ENCODE results near the gene ROCK2. TPM values are rescaled to one million over a fixed set of nuclear protein-coding genes. Genes with fewer than 3 reads are reported as not detected.

The ROCK2 gene
- polyA plus RNA-seq, 1 of the 3 experiments (the other 2 are of a cell fraction) = 4.2 TPM

DNA sequence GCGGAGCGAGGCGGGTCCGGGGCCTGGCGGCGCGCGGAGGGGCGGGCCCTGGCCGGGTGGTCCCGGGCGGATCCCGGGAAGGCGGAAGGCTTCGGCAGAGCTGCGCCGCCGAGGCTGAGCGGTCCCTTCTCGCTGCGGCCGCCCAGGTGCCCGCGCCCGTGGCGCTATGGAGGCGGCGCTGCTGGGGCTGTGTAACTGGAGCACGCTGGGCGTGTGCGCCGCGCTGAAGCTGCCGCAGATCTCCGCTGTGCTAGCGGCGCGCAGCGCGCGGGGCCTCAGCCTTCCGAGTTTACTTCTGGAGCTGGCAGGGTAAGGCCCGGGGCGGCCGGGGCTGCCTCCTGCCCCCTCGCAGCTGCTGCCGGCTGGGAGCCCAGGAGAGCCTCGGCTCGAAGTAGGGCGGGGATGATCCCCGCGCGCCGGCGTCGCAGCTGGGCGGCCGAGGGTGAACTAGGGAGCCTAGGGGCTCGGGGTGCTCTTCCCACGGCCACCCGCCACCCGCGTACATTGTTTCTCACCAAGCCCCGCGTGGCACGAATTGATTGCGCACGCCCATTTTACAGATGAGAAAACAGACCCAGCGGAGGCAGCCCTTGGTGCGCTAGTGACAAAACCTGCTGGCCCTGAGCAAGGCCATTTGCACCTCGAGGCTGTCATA lies 188.9 kb downstream of the ROCK2 start, which contains the start of gene SLC66A3:
TSS of gene SLC66A3 (plus strand) at position 87 of the 655 bp plus-strand sequence. CDS start at position 167, 80 bp downstream.
- POLR2A ChIA-PET = interaction anchor here (0.6 kb wide), 3 partner anchors 76 to 306 kb away, joined by 3 to 5 read pairs (median 4); no protein-coding TSS in a partner anchor
- H3K4me1 ChIP-seq (ENCODE audit: control insufficient read depth in 1 of 2, insufficient read depth in 2 of 2, low read depth in 1 of 2, low read length in 1 of 2) = peaks cover 0 to 19% of the 10 kb centered on the region in 2 experiments; a peak in 1 of 4 replicates
- H3K4me2 ChIP-seq = peak within 1 kb of the TSS; percentile 92
- H3K9me3 ChIP-seq = no peaks in the 10 kb centered on the region
- no peaks in the 10 kb centered on the region for H3K27me3 ChIP-seq (ENCODE audit: insufficient read depth)
- H3K4me3 ChIP-seq (ENCODE audit: low read depth in 2 of 2, low read length in 1 of 2) = peak within 1 kb of the TSS; percentile 70 to 84
- peak within 1 kb of the TSS; percentile 88 for H3K9ac ChIP-seq
- WGBS (ENCODE audit: low lambda C conversion rate) = 2% methylated on average over 49 of the region's 71 CpGs
- H4K20me1 ChIP-seq (ENCODE audit: insufficient read depth) = no peaks in the 10 kb centered on the region
- peaks cover 0 to 3% of the 10 kb centered on the region in 2 experiments for H3K36me3 ChIP-seq (replicated peaks in 1 of 2; ENCODE audit: control insufficient read depth in 1 of 2, insufficient read depth in 2 of 2, low read length in 1 of 2)
- CTCF ChIA-PET = interaction anchor here (0.8 to 5.6 kb wide), 8 partner anchors 8 to 427 kb away, joined by 3 to 41 read pairs (median 4); a partner anchor contains a TSS
- H2AFZ ChIP-seq (ENCODE audit: low read depth) = peak within 1 kb of the TSS; percentile 100
- H3K9me2 ChIP-seq = no peaks in the 10 kb centered on the region
- H3K27ac ChIP-seq (ENCODE audit: low read depth in 2 of 2, low read length in 1 of 2) = peak within 1 kb of the TSS; percentile 74 to 82
- DNase-seq = no peak
- H3K79me2 ChIP-seq (ENCODE audit: insufficient read depth) = peaks cover 14% of the 10 kb centered on the region; the same call in 1 of the 2 replicates
- peaks cover 11% of the 10 kb centered on the region for H3F3A ChIP-seq (replicated peaks; ENCODE audit: insufficient read depth)
- TF ChIP-seq, protein P1, sequence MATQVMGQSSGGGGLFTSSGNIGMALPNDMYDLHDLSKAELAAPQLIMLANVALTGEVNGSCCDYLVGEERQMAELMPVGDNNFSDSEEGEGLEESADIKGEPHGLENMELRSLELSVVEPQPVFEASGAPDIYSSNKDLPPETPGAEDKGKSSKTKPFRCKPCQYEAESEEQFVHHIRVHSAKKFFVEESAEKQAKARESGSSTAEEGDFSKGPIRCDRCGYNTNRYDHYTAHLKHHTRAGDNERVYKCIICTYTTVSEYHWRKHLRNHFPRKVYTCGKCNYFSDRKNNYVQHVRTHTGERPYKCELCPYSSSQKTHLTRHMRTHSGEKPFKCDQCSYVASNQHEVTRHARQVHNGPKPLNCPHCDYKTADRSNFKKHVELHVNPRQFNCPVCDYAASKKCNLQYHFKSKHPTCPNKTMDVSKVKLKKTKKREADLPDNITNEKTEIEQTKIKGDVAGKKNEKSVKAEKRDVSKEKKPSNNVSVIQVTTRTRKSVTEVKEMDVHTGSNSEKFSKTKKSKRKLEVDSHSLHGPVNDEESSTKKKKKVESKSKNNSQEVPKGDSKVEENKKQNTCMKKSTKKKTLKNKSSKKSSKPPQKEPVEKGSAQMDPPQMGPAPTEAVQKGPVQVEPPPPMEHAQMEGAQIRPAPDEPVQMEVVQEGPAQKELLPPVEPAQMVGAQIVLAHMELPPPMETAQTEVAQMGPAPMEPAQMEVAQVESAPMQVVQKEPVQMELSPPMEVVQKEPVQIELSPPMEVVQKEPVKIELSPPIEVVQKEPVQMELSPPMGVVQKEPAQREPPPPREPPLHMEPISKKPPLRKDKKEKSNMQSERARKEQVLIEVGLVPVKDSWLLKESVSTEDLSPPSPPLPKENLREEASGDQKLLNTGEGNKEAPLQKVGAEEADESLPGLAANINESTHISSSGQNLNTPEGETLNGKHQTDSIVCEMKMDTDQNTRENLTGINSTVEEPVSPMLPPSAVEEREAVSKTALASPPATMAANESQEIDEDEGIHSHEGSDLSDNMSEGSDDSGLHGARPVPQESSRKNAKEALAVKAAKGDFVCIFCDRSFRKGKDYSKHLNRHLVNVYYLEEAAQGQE (IDR thresholded peaks at IDR 0.05; ENCODE audit: low read depth, low read length) = no peak
- no peak; a peak in 1 of 4 replicates for TF ChIP-seq EP300 (IDR thresholded peaks at IDR 0.05; ENCODE audit: borderline replicate concordance in 1 of 2, low read depth in 1 of 2, low read length in 1 of 2)
- TF ChIP-seq NFIC (IDR thresholded peaks at IDR 0.05; ENCODE audit: borderline replicate concordance) = 0 out of 2 replicates have a peak, but pooled peaks have one; percentile 16
- peak; percentile 83; the same call in 1 of the 2 replicates for TF ChIP-seq POLR2AphosphoS5 (IDR thresholded peaks at IDR 0.05; ENCODE audit: low read depth, low read length)
- TF ChIP-seq ELF1 (IDR thresholded peaks at IDR 0.05) = peak; percentile 70; the same call in 1 of the 2 replicates
- TF ChIP-seq, protein P2, sequence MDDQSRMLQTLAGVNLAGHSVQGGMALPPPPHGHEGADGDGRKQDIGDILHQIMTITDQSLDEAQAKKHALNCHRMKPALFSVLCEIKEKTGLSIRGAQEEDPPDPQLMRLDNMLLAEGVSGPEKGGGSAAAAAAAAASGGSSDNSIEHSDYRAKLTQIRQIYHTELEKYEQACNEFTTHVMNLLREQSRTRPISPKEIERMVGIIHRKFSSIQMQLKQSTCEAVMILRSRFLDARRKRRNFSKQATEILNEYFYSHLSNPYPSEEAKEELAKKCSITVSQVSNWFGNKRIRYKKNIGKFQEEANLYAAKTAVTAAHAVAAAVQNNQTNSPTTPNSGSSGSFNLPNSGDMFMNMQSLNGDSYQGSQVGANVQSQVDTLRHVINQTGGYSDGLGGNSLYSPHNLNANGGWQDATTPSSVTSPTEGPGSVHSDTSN (IDR thresholded peaks at IDR 0.05) = no peak
- no peak for TF ChIP-seq GATA2 (CRISPR knock-in tag; IDR thresholded peaks at IDR 0.05)
- TF ChIP-seq, protein P3, sequence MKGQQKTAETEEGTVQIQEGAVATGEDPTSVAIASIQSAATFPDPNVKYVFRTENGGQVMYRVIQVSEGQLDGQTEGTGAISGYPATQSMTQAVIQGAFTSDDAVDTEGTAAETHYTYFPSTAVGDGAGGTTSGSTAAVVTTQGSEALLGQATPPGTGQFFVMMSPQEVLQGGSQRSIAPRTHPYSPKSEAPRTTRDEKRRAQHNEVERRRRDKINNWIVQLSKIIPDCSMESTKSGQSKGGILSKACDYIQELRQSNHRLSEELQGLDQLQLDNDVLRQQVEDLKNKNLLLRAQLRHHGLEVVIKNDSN (IDR thresholded peaks at IDR 0.05; ENCODE audit: borderline replicate concordance, low read depth) = no peak; the same call in 1 of the 2 replicates
- no peak for TF ChIP-seq RXRA (IDR thresholded peaks at IDR 0.05; ENCODE audit: borderline replicate concordance, low read depth)
- TF ChIP-seq, protein P4, sequence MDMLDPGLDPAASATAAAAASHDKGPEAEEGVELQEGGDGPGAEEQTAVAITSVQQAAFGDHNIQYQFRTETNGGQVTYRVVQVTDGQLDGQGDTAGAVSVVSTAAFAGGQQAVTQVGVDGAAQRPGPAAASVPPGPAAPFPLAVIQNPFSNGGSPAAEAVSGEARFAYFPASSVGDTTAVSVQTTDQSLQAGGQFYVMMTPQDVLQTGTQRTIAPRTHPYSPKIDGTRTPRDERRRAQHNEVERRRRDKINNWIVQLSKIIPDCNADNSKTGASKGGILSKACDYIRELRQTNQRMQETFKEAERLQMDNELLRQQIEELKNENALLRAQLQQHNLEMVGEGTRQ (IDR thresholded peaks at IDR 0.05; ENCODE audit: borderline replicate concordance, low read depth, low read length) = no peak
- TF ChIP-seq EZH2phosphoT487 (IDR thresholded peaks at IDR 0.05; ENCODE audit: borderline replicate concordance, low read depth) = no peak
- no peak for TF ChIP-seq FOSL2 (IDR thresholded peaks at IDR 0.05; ENCODE audit: borderline replicate concordance, low read depth)
- peak; percentile 58 for TF ChIP-seq CHD2 (IDR thresholded peaks at IDR 0.05; ENCODE audit: low read length, partially characterized antibody)
- peak; percentile 77 for TF ChIP-seq TAF1 (IDR thresholded peaks at IDR 0.05; ENCODE audit: borderline replicate concordance, low read depth, low read length)
- TF ChIP-seq JUND (IDR thresholded peaks at IDR 0.05) = no peak
- no peak for TF ChIP-seq FOXJ3 (CRISPR knock-in tag; IDR thresholded peaks at IDR 0.05)
- no peak for TF ChIP-seq GABPA (IDR thresholded peaks at IDR 0.05; ENCODE audit: low read depth)
- TF ChIP-seq TCF12 (IDR thresholded peaks at IDR 0.05) = peak; percentile 17; the same call in 1 of the 2 replicates
- TF ChIP-seq, protein P5, sequence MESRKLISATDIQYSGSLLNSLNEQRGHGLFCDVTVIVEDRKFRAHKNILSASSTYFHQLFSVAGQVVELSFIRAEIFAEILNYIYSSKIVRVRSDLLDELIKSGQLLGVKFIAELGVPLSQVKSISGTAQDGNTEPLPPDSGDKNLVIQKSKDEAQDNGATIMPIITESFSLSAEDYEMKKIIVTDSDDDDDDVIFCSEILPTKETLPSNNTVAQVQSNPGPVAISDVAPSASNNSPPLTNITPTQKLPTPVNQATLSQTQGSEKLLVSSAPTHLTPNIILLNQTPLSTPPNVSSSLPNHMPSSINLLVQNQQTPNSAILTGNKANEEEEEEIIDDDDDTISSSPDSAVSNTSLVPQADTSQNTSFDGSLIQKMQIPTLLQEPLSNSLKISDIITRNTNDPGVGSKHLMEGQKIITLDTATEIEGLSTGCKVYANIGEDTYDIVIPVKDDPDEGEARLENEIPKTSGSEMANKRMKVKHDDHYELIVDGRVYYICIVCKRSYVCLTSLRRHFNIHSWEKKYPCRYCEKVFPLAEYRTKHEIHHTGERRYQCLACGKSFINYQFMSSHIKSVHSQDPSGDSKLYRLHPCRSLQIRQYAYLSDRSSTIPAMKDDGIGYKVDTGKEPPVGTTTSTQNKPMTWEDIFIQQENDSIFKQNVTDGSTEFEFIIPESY (IDR thresholded peaks at IDR 0.05; ENCODE audit: borderline replicate concordance, low read depth) = no peak
- TF ChIP-seq TEAD4 (IDR thresholded peaks at IDR 0.05; ENCODE audit: borderline replicate concordance, insufficient read depth) = 0 out of 2 replicates have a peak, but pooled peaks have one; percentile 37
- no peak for TF ChIP-seq FOXM1 (IDR thresholded peaks at IDR 0.05; ENCODE audit: low read depth)
- no peak for TF ChIP-seq RCOR1 (IDR thresholded peaks at IDR 0.05; ENCODE audit: low read length)
- peak; percentile 71 for TF ChIP-seq YY1 (IDR thresholded peaks at IDR 0.05; ENCODE audit: low read depth)
- TF ChIP-seq NRF1 (IDR thresholded peaks at IDR 0.05; ENCODE audit: low read depth, low read length) = 0 out of 2 replicates have a peak, but pooled peaks have one; percentile 23
- TF ChIP-seq RAD21 (IDR thresholded peaks at IDR 0.05; ENCODE audit: low read length) = no peak; the same call in 1 of the 2 replicates

Measured in SK-N-SH (cell line).